Suprapubic skin (tissue), 4 donors: ENCODE results near the gene HACD3. TPM values are rescaled to one million over a fixed set of nuclear protein-coding genes. Genes with fewer than 3 reads are reported as not detected.

Experiments
- DNase-seq, 2 donors: peaks; one replicate each; pipeline ENCODE4 v3.0.0-alpha.2; 2019; ENCODE audit warnings: low spot score in 2 of 2
- H3K27ac ChIP-seq: fragments of 200-600 bp; sonication (generic); one replicate; pipeline ENCODE4 v1.5.1; 2019
- H3K27me3 ChIP-seq: fragments of 200-600 bp; sonication (generic); one replicate; pipeline ENCODE4 v1.5.1; 2019
- H3K36me3 ChIP-seq: fragments of 200-600 bp; sonication (generic); one replicate; pipeline ENCODE4 v1.5.1; 2019
- H3K4me1 ChIP-seq: fragments of 200-600 bp; sonication (generic); one replicate; pipeline ENCODE4 v1.5.1; 2019
- H3K4me3 ChIP-seq: fragments of 200-600 bp; sonication (generic); one replicate; pipeline ENCODE4 v1.5.1; 2019; ENCODE audit warnings: mild to moderate bottlenecking
- H3K9me3 ChIP-seq: fragments of 200-600 bp; sonication (generic); one replicate; pipeline ENCODE4 v1.5.1; 2019
- EP300 ChIP-seq: sonication (generic); formaldehyde crosslinking; IDR thresholded peaks from one replicate; pipeline ENCODE4 v1.6.1; 2017; ENCODE audit warnings: antibody characterized with exemption
- POLR2A ChIP-seq, 2 donors: fragments of 450-650 bp; IDR thresholded peaks; one replicate each; pipeline ENCODE4 v1.6.1; 2017; ENCODE audit warnings: antibody characterized with exemption in 2 of 2, mild to moderate bottlenecking in 2 of 2, moderate library complexity in 2 of 2
- POLR2AphosphoS5 ChIP-seq, 3 donors: sonication (generic); formaldehyde crosslinking; IDR thresholded peaks; one replicate each; pipeline ENCODE4 v1.6.1; 2017; ENCODE audit warnings: antibody characterized with exemption in 3 of 3
- WGBS: methylation state at CpG from one replicate; pipeline ENCODE4 v1.1.5; 2018; 5-methylcytosine and 5-hydroxymethylcytosine counted together
- total RNA-seq, 4 donors: library from RNA; depleted of rRNA; stranded (reverse); fragments of >200 nt; gene quantifications; one replicate each; pipeline ENCODE4 v1.1.0, GENCODE V29; 2016
- TF ChIP-seq, protein P1 (sequence below), 2 donors: fragments of 200-600 bp in 1 of 2; fragments of 450-650 bp in 1 of 2; sonication (generic) in 1 of 2; IDR thresholded peaks; one replicate each; pipeline ENCODE4 v1.5.1; 2016 to 2019; ENCODE audit warnings: antibody characterized with exemption in 2 of 2, mild to moderate bottlenecking in 1 of 2, moderate library complexity in 1 of 2

Gene HACD3
- total RNA-seq, 4 donors from 2014 or later, result 36.6 to 65.2 (median 44.9) TPM

- no peak for DNase-seq
- Histone ChIP-seq H3K27me3 (no peaks in the 10 kb centered on the region), H3K9me3 (no peaks in the 10 kb centered on the region), H3K4me1 (peaks cover 2% of the 10 kb centered on the region), H3K36me3 (peaks cover 47% of the 10 kb centered on the region), H3K27ac (no peak overlapping the region), H3K4me3 (no peak overlapping the region)
- WGBS, result 100% methylated on average over 1 of the region's 1 CpG
- TF ChIP-seq, protein P1, sequence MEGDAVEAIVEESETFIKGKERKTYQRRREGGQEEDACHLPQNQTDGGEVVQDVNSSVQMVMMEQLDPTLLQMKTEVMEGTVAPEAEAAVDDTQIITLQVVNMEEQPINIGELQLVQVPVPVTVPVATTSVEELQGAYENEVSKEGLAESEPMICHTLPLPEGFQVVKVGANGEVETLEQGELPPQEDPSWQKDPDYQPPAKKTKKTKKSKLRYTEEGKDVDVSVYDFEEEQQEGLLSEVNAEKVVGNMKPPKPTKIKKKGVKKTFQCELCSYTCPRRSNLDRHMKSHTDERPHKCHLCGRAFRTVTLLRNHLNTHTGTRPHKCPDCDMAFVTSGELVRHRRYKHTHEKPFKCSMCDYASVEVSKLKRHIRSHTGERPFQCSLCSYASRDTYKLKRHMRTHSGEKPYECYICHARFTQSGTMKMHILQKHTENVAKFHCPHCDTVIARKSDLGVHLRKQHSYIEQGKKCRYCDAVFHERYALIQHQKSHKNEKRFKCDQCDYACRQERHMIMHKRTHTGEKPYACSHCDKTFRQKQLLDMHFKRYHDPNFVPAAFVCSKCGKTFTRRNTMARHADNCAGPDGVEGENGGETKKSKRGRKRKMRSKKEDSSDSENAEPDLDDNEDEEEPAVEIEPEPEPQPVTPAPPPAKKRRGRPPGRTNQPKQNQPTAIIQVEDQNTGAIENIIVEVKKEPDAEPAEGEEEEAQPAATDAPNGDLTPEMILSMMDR (IDR thresholded peaks at IDR 0.05), result no peak
- TF ChIP-seq POLR2A (IDR thresholded peaks at IDR 0.05), result no peak
- TF ChIP-seq POLR2AphosphoS5 (IDR thresholded peaks at IDR 0.05), result no peak
- no peak for TF ChIP-seq EP300
These were observed 73.3 kb downstream of the HACD3 start for GRCh38 chr15:65603559-65603958.

DNA sequence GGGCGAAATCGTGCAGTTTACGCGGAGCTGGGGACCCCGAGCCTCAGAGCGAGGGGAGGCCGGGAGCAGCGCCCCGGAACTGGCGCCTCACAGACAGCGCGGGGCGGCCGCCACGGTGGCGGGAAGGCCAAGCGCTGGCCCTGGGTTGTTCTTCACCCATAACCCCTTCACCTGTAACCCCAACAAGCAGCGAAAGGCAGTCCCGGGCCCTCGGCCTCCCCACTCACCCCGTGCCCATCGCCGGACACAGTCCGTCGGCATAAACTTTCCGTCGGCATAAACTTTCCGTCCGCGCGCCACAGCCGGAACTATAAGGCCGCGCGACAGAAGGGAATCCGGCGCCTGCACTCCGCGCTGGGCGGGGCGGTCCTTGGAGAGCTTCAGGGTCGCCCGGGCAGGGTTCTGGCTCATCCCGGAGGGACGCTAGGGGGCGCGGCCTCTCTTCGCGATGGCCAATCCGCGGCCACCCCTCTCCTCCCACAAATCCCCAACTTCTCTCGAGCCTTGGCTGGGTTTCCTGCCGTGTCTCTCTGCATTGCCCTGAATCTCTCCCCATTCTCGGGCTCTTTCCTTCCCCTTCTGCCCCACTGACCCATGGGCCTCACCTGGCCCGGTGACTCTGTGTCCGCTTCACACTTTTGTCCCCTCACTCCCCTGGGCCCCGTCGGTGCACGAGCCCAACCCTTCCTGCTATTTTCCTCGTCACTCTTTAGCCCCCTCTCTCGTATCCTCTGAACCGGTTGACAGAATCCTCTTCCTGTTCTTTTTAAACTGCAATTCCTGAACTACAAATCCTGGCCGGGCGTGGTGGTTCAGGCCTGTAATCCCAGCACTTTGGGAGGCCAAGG is 80.8 kb downstream of the HACD3 start, which contains the start of gene INTS14:
INTS14 (minus strand) TSS at position 261 of the 848 bp plus-strand sequence. CDS start 3,751 bp downstream, outside the sequence.
- H3K9me3 ChIP-seq, result no peaks in the 10 kb centered on the region
- DNase-seq, result peak; percentile 98
- under 1% methylated on average over 54 of the region's 64 CpGs for WGBS
- peak within 1 kb of the TSS; percentile 94 for H3K27ac ChIP-seq
- H3K4me3 ChIP-seq, result peak within 1 kb of the TSS; percentile 71
- H3K36me3 ChIP-seq, result peaks cover 3% of the 10 kb centered on the region
- TF ChIP-seq, protein P1 (IDR thresholded peaks at IDR 0.05), result peak in 1 of 2 donors; percentile 63
- TF ChIP-seq EP300 (no peak), POLR2AphosphoS5 (IDR thresholded peaks at IDR 0.05) (peak; percentile 54 to 99 (median 92)), POLR2A (IDR thresholded peaks at IDR 0.05) (peak in 1 of 2 donors; percentile 69)
- no peaks in the 10 kb centered on the region for H3K27me3 ChIP-seq
- peaks cover 39% of the 10 kb centered on the region for H3K4me1 ChIP-seq

DNA sequence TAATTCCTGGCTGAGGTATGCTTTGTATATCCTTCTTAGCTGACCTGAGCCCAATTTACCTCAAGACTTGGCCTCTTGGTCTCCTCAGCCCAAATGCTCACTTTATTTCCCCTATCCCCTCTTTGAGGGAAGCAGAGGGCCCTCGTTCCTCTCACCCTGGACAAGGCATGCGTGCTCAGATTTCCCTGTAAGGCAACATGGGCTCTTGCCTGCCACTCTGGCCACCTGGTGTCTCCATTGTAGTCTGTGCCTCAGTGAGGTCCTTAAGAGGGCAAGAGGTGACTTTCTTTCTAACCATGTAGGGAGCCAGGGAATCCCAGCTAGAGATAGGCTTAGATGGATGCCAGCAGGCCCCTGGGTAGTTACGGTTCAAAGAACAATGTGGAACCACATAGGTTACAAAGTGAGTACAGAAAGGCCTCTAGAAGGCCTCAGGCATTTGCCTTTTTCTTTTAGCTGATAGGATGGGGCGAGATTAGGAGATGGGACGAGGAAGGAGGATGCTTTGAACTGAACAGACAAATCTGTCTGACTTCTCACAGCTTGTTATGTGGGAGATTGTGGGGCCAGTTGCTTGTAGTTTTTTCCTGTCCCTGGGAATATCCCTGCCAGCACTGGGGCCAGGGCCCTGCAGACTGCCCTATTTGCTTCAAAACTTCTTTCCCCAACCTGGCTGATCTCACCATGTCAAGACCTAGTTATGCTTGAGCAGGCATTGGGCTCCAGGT is 81.8 kb downstream of the HACD3 start:
- TF ChIP-seq POLR2A (IDR thresholded peaks at IDR 0.05), result no peak
- TF ChIP-seq EP300, result no peak
- TF ChIP-seq, protein P1 (IDR thresholded peaks at IDR 0.05), result no peak
- no peak for TF ChIP-seq POLR2AphosphoS5 (IDR thresholded peaks at IDR 0.05)
- Histone ChIP-seq H3K4me1 (peaks cover 39% of the 10 kb centered on the region), H3K27ac (peak overlapping the region; percentile 94), H3K27me3 (no peaks in the 10 kb centered on the region), H3K36me3 (peaks cover 3% of the 10 kb centered on the region), H3K9me3 (no peaks in the 10 kb centered on the region), H3K4me3 (peak overlapping the region; percentile 71)
- no peak for DNase-seq
- WGBS, result 75% methylated on average over 5 of the region's 5 CpGs

- H3K9me3 ChIP-seq, result no peaks in the 10 kb centered on the region
- H3K36me3 ChIP-seq, result no peaks in the 10 kb centered on the region
- no peaks in the 10 kb centered on the region for H3K27me3 ChIP-seq
- DNase-seq, result no peak
- H3K4me1 ChIP-seq, result peaks cover 39% of the 10 kb centered on the region
- H3K4me3 ChIP-seq, result peak overlapping the region; percentile 71
- 68% methylated on average over 2 of the region's 2 CpGs for WGBS
- TF ChIP-seq, protein P1 (IDR thresholded peaks at IDR 0.05), result no peak
- TF ChIP-seq POLR2A (IDR thresholded peaks at IDR 0.05) (no peak), POLR2AphosphoS5 (IDR thresholded peaks at IDR 0.05) (no peak), EP300 (no peak)
- H3K27ac ChIP-seq, result peak overlapping the region; percentile 94
These were observed 82.3 kb downstream of the HACD3 start for GRCh38 chr15:65612616-65612946.
